Uterus (tissue), 4 donors: ENCODE measurements around the gene MT1B. TPM values are rescaled to one million over a fixed set of nuclear protein-coding genes. Genes with fewer than 3 reads are reported as not detected.

ENCODE experiments used
- DNase-seq, 2 donors: peaks; one replicate each; pipeline ENCODE4 v3.0.0-alpha.2; 2019 to 2020
- H3K27ac ChIP-seq, 2 donors: fragments of 200-600 bp; sonication (generic); 1 replicate in 1 of 2; 2 replicates in 1 of 2; pipeline ENCODE4 v1.5.1; 2016 to 2018
- H3K27me3 ChIP-seq, 2 donors: fragments of 200-600 bp; sonication (generic); one replicate each; pipeline ENCODE4 v1.5.1; 2018 to 2019; ENCODE audit warnings: control low read depth in 1 of 2
- H3K36me3 ChIP-seq, 2 donors: fragments of 200-600 bp; sonication (generic); one replicate each; pipeline ENCODE4 v1.5.1; 2019; ENCODE audit warnings: control low read depth in 1 of 2
- H3K4me1 ChIP-seq, 2 donors: fragments of 200-600 bp; sonication (generic); one replicate each; pipeline ENCODE4 v1.5.1; 2018 to 2019; ENCODE audit warnings: control low read depth in 1 of 2
- H3K4me3 ChIP-seq, 2 donors: fragments of 200-600 bp; sonication (generic); 1 replicate in 1 of 2; 2 replicates in 1 of 2; pipeline ENCODE4 v1.5.1; 2018 to 2019; ENCODE audit warnings: mild to moderate bottlenecking in 1 of 2
- H3K9me3 ChIP-seq, 2 donors: fragments of 200-600 bp; sonication (generic); one replicate each; pipeline ENCODE4 v1.5.1; 2019; ENCODE audit warnings: control low read depth in 1 of 2
- POLR2A ChIP-seq, 2 donors: fragments of 450-650 bp; IDR thresholded peaks; one replicate each; pipeline ENCODE4 v1.6.1; 2016; ENCODE audit warnings: antibody characterized with exemption in 2 of 2, mild to moderate bottlenecking in 1 of 2, moderate library complexity in 1 of 2
- intact Hi-C: fragments of 100-400 bp; cut with DNase I; formaldehyde crosslinking; loops from one replicate; pipeline ENCODE4 v1.15.1; 2023; ENCODE audit warnings: low total_unique reads
- total RNA-seq, 4 donors: library from RNA; depleted of rRNA in 3 of 4; stranded (reverse); fragments of >200 nt in 3 of 4; gene quantifications; one replicate each; pipeline versions ENCODE4 v1.1.0 to v1.2.4, GENCODE V29; 2014 to 2023
- TF ChIP-seq, protein P1 (sequence below), 4 experiments: fragments of 200-600 bp in 2 of 4; fragments of 450-650 bp in 2 of 4; sonication (generic) in 2 of 4; IDR thresholded peaks; one replicate each; pipeline ENCODE4 v1.5.1; 2016 to 2019; ENCODE audit warnings: antibody characterized with exemption in 4 of 4, mild to moderate bottlenecking in 2 of 4, moderate library complexity in 1 of 4
- donor health status: DM: yes; HTN: yes; CAD: no.

Gene MT1B
- total RNA-seq, 4 donors from 2014 or later = not detected

DNA sequence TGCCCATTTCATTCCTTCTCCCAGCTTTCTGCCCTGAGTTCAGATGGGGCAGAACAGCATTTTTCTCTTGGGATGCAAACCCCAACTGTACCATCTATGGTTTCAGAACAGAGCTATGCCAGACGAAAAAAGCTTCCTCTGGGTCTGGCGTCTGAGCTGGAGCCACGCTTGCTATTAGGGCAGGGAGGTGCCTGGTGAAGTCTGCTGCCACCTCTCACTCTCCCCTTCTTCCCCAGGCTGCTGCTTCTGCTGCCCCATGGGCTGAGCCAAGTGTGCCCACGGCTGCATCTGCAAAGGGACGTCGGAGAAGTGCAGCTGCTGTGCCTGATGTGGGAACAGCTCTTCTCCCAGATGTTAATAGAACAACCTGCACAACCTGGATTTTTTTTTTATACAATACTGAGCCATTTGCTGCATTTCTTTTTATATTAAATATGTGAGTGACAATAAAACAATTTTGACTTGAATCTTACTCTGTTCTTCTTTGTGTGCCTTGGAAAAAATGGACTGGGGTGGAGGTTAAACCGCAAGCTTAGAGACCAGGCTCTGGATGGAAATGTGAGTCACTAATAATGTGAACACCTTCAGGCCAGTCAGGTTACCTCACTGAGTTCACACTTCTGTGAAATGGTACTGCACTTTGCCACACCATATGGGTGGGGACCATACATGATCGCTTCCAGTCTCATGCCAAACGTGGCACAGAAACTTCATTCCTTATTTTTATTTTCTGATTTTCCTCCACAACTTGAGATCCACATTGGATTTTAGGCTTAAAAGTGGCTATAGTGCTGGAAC lies 14.9 kb upstream of the MT1B start:
- H3K4me1 ChIP-seq = peaks cover 0 to 5% of the 10 kb centered on the region in 2 donors
- H3K27ac ChIP-seq = no peak overlapping the region

DNA sequence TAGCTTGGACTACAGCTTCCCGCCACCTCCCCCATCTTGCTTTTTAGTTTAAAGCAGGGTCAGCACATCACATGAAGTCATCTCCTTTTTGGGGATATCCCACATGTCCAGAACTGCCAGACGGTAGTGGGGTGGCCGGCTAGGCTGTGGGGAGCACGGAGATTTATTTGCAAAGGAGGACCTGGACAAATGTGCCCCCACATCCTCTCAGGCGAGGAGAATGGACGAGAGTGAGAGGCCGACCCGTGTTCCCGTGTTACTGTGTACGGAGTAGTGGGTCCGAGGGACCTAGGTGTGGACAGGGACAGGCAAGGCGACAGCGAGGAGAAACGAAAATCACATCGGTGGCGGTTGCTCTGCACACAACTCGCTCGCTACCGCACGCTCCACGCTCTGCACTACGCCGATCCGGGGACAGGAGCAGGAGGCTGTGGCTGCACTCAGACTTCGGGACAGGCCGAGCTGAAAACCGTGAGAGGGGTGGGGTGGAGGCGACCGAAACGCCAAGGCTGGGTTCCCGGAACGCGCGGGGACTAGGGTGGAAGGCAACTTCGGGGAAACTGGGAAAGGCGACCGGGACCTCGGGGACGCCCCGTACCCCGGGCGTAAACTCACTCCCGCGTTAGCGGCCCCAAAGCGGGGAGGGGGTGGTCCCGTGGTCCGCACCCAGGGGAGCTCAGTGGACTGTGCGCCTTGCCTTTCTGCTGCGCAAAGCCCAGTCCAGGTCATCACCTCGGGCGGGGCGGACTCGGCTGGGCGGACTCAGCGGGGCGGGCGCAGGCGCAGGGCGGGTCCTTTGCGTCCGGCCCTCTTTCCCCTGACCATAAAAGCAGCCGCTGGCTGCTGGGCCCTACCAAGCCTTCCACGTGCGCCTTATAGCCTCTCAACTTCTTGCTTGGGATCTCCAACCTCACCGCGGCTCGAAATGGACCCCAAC lies 13.6 kb upstream of the MT1B start, which contains the start of gene MT1A:
MT1A (plus strand) TSS at position 853 of the 937 bp plus-strand sequence; CDS start at position 926, 73 bp downstream.
- peak; percentile 69 to 72 for DNase-seq
- peak within 1 kb of the TSS; percentile 22 to 32 for H3K4me3 ChIP-seq
- peaks cover 0 to 5% of the 10 kb centered on the region in 2 donors for H3K4me1 ChIP-seq
- peaks cover 0 to 12% of the 10 kb centered on the region in 2 donors for H3K27me3 ChIP-seq
- no peaks in the 10 kb centered on the region for H3K36me3 ChIP-seq
- H3K9me3 ChIP-seq = no peaks in the 10 kb centered on the region
- H3K27ac ChIP-seq = no peak within 1 kb of the TSS
- intact Hi-C loops = no loop called here
- TF ChIP-seq POLR2A (IDR thresholded peaks at IDR 0.05) = peak; percentile 39 to 56
- TF ChIP-seq, protein P1, sequence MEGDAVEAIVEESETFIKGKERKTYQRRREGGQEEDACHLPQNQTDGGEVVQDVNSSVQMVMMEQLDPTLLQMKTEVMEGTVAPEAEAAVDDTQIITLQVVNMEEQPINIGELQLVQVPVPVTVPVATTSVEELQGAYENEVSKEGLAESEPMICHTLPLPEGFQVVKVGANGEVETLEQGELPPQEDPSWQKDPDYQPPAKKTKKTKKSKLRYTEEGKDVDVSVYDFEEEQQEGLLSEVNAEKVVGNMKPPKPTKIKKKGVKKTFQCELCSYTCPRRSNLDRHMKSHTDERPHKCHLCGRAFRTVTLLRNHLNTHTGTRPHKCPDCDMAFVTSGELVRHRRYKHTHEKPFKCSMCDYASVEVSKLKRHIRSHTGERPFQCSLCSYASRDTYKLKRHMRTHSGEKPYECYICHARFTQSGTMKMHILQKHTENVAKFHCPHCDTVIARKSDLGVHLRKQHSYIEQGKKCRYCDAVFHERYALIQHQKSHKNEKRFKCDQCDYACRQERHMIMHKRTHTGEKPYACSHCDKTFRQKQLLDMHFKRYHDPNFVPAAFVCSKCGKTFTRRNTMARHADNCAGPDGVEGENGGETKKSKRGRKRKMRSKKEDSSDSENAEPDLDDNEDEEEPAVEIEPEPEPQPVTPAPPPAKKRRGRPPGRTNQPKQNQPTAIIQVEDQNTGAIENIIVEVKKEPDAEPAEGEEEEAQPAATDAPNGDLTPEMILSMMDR (IDR thresholded peaks at IDR 0.05) = no peak

More for the DNA sequence above, 14.9 kb upstream of the MT1B start:
- H3K4me3 ChIP-seq = no peak overlapping the region
- intact Hi-C loops = no loop called here
- H3K36me3 ChIP-seq = no peaks in the 10 kb centered on the region
- H3K27me3 ChIP-seq = peaks cover 0 to 12% of the 10 kb centered on the region in 2 donors
- DNase-seq = no peak
- TF ChIP-seq, protein P1 (IDR thresholded peaks at IDR 0.05) = no peak
- TF ChIP-seq POLR2A (IDR thresholded peaks at IDR 0.05) = no peak
- H3K9me3 ChIP-seq = no peaks in the 10 kb centered on the region

DNA sequence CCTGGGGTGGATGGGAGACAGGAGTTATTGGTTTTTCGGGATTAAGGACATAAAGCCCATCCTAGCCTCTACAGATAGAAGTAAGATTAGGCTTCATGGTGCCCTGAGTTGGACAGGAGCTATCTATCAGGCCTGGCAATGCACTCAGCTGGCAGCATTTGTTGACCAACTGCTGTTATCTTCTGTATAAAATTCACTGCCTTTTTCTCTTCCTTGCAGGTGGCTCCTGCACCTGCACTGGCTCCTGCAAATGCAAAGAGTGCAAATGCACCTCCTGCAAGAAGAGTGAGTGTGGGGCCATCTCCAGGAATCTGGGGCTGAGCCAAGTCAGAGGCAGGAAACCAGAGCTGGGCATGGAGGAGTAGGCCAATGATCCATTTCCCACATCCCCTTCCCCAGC lies 12.6 kb upstream of the MT1B start:
- TF ChIP-seq, protein P1 (IDR thresholded peaks at IDR 0.05) = no peak
- TF ChIP-seq POLR2A (IDR thresholded peaks at IDR 0.05) = no peak
- H3K27ac ChIP-seq = no peak overlapping the region
- H3K36me3 ChIP-seq = no peaks in the 10 kb centered on the region
- intact Hi-C loops = no loop called here
- peaks cover 0 to 12% of the 10 kb centered on the region in 2 donors for H3K27me3 ChIP-seq
- DNase-seq = no peak
- peaks cover 0 to 5% of the 10 kb centered on the region in 2 donors for H3K4me1 ChIP-seq
- no peaks in the 10 kb centered on the region for H3K9me3 ChIP-seq
- H3K4me3 ChIP-seq = no peak overlapping the region

DNA sequence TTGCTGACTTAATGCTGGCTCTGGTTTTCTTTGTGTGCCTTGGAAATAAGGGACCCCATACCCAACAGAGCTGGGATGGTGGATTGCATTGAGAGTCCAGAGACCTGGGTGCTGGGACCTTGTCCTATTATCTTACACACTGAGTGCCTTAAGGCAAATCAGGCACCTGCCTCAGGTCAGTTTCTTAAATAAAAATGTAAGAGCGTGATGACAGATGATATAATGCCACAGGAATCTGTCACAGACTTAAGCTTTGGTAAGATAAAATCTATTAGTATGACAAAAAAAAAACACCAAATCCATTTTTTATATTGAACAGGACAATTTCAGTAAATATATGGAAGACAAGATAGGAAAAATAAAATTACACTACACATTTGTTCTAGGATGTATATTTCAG lies 11.6 kb upstream of the MT1B start:
- peaks cover 0 to 12% of the 10 kb centered on the region in 2 donors for H3K27me3 ChIP-seq
- no peaks in the 10 kb centered on the region for H3K36me3 ChIP-seq
- no peaks in the 10 kb centered on the region for H3K9me3 ChIP-seq
- TF ChIP-seq POLR2A (IDR thresholded peaks at IDR 0.05) = no peak
- TF ChIP-seq, protein P1 (IDR thresholded peaks at IDR 0.05) = no peak
- no peak overlapping the region for H3K4me3 ChIP-seq
- H3K4me1 ChIP-seq = peaks cover 0 to 4% of the 10 kb centered on the region in 2 donors
- no peak overlapping the region for H3K27ac ChIP-seq
- no peak for DNase-seq
- intact Hi-C loops = no loop called here
